Neural crest cell (in vitro differentiated cells): ENCODE measurements around the gene AP3B2. TPM values are rescaled to one million over a fixed set of nuclear protein-coding genes. Genes with fewer than 3 reads are reported as not detected.
A peak's percentile ranks its signal among the peaks of the same experiment; 100 is the strongest.

Source experiments
- DNase-seq: peaks from one replicate; pipeline ENCODE4 v3.0.0; 2021; ENCODE audit warnings: low read depth, mixed read lengths, low spot score
- H3K27ac Mint-ChIP-seq: one replicate; pipeline ENCODE4 v1.8.0; 2021; ENCODE audit warnings: mild to moderate bottlenecking, mixed read lengths; ENCODE audit not compliant: unreplicated experiment
- H3K27me3 Mint-ChIP-seq: 2 replicates; pipeline ENCODE4 v1.8.0; 2021; ENCODE audit warnings: low read depth, mild to moderate bottlenecking, mixed read lengths
- H3K36me3 Mint-ChIP-seq: 2 replicates; pipeline ENCODE4 v1.8.0; 2021; ENCODE audit warnings: low read depth, mild to moderate bottlenecking, mixed read lengths
- H3K4me1 Mint-ChIP-seq: 2 replicates; pipeline ENCODE4 v1.8.0; 2021; ENCODE audit warnings: mixed read lengths
- H3K4me3 Mint-ChIP-seq: one replicate; pipeline ENCODE4 v1.8.0; 2021; ENCODE audit warnings: mild to moderate bottlenecking, mixed read lengths
- H3K9me3 Mint-ChIP-seq: 2 replicates; pipeline ENCODE4 v1.8.0; 2021; ENCODE audit warnings: mixed read lengths
- long read RNA-seq: library from polyadenylated mRNA; unstranded; transcript quantifications from one replicate; pipeline ENCODE4 v2.0.0, GENCODE V29; 2020
- total RNA-seq: library from RNA; stranded (reverse); gene quantifications from 2 replicates; pipeline ENCODE4 v1.2.1, GENCODE V29; 2021
- TF ChIP-seq, protein P1 (sequence below): fragments of 200-600 bp; sonication (generic); conservative IDR thresholded peaks from 2 replicates; pipeline ENCODE4 v1.5.0; 2021; ENCODE audit warnings: antibody characterized with exemption, mild to moderate bottlenecking

Gene AP3B2, protein sequence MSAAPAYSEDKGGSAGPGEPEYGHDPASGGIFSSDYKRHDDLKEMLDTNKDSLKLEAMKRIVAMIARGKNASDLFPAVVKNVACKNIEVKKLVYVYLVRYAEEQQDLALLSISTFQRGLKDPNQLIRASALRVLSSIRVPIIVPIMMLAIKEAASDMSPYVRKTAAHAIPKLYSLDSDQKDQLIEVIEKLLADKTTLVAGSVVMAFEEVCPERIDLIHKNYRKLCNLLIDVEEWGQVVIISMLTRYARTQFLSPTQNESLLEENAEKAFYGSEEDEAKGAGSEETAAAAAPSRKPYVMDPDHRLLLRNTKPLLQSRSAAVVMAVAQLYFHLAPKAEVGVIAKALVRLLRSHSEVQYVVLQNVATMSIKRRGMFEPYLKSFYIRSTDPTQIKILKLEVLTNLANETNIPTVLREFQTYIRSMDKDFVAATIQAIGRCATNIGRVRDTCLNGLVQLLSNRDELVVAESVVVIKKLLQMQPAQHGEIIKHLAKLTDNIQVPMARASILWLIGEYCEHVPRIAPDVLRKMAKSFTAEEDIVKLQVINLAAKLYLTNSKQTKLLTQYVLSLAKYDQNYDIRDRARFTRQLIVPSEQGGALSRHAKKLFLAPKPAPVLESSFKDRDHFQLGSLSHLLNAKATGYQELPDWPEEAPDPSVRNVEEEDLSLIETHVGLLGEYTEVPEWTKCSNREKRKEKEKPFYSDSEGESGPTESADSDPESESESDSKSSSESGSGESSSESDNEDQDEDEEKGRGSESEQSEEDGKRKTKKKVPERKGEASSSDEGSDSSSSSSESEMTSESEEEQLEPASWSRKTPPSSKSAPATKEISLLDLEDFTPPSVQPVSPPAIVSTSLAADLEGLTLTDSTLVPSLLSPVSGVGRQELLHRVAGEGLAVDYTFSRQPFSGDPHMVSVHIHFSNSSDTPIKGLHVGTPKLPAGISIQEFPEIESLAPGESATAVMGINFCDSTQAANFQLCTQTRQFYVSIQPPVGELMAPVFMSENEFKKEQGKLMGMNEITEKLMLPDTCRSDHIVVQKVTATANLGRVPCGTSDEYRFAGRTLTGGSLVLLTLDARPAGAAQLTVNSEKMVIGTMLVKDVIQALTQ
- total RNA-seq = 17.4 and 20.0 TPM in 2 replicates
- long read RNA-seq, partial matches to known transcripts = 2 of 2 reads
- long read RNA-seq, other reads (novel, unspliced or antisense) = 0 of 2 reads

- TF ChIP-seq, protein P1, sequence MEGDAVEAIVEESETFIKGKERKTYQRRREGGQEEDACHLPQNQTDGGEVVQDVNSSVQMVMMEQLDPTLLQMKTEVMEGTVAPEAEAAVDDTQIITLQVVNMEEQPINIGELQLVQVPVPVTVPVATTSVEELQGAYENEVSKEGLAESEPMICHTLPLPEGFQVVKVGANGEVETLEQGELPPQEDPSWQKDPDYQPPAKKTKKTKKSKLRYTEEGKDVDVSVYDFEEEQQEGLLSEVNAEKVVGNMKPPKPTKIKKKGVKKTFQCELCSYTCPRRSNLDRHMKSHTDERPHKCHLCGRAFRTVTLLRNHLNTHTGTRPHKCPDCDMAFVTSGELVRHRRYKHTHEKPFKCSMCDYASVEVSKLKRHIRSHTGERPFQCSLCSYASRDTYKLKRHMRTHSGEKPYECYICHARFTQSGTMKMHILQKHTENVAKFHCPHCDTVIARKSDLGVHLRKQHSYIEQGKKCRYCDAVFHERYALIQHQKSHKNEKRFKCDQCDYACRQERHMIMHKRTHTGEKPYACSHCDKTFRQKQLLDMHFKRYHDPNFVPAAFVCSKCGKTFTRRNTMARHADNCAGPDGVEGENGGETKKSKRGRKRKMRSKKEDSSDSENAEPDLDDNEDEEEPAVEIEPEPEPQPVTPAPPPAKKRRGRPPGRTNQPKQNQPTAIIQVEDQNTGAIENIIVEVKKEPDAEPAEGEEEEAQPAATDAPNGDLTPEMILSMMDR = no peak
- Mint-ChIP-seq H3K9me3 (no peaks in the 10 kb centered on the region), H3K4me3 (peak within 1 kb of the TSS; percentile 88), H3K27me3 (peaks cover 10% of the 10 kb centered on the region), H3K36me3 (no peaks in the 10 kb centered on the region), H3K27ac (no peak within 1 kb of the TSS), H3K4me1 (peaks cover 6% of the 10 kb centered on the region)
- DNase-seq = peak; percentile 62
Observed at GRCh38 chr15:82709421-82710207, at the start of gene AP3B2. AP3B2 (minus strand) TSS chr15:82709875; CDS start chr15:82709706, 169 bp downstream.

DNA sequence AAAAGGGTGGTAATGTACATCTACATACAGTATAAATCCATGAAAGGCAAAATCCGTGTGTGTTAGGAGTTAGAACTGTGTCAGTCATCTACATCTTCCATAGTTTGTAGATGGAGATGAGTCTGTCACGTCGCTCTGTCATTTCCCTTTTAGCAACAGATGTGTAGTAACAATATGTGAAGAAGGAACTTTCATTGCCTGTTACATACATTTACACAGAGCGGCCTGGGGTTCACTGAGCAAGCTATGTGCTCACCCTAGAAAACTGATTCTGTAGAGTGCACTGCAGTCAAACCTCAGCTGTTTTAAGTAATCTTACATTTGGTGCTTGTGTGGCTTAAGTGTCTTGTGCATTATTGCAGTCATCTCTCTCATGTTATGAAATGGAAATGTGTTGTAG is 41.6 kb upstream of the AP3B2 start:
- no peaks in the 10 kb centered on the region for H3K9me3 Mint-ChIP-seq
- DNase-seq = no peak
- H3K36me3 Mint-ChIP-seq = peaks cover 5% of the 10 kb centered on the region
- TF ChIP-seq, protein P1 = no peak
- H3K27ac Mint-ChIP-seq = peak overlapping the region; percentile 97
- no peaks in the 10 kb centered on the region for H3K27me3 Mint-ChIP-seq
- peak overlapping the region; percentile 96 for H3K4me3 Mint-ChIP-seq
- H3K4me1 Mint-ChIP-seq = peaks cover 29% of the 10 kb centered on the region

DNA sequence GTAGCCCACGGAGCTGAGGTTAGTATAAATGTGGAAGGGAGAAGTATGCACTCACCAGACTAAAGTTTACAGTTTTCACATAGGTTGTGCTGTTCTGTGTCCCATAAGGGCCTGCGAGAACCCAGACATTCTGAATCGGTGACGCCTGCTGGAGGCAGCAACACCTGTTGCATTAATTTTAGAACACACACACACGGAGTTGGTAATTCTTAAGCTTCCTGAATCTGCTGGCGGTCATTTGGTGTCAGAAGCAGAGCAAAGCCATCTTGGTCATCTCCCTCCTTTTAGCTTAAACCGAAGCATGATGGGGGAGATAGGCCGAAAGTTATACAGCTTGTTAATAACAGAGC is 41.1 kb upstream of the AP3B2 start:
- no peaks in the 10 kb centered on the region for H3K9me3 Mint-ChIP-seq
- TF ChIP-seq, protein P1 = peak; percentile 34
- no peaks in the 10 kb centered on the region for H3K27me3 Mint-ChIP-seq
- H3K36me3 Mint-ChIP-seq = peaks cover 5% of the 10 kb centered on the region
- peaks cover 29% of the 10 kb centered on the region for H3K4me1 Mint-ChIP-seq
- DNase-seq = no peak
- H3K27ac Mint-ChIP-seq = peak overlapping the region; percentile 97
- peak overlapping the region; percentile 96 for H3K4me3 Mint-ChIP-seq

DNA sequence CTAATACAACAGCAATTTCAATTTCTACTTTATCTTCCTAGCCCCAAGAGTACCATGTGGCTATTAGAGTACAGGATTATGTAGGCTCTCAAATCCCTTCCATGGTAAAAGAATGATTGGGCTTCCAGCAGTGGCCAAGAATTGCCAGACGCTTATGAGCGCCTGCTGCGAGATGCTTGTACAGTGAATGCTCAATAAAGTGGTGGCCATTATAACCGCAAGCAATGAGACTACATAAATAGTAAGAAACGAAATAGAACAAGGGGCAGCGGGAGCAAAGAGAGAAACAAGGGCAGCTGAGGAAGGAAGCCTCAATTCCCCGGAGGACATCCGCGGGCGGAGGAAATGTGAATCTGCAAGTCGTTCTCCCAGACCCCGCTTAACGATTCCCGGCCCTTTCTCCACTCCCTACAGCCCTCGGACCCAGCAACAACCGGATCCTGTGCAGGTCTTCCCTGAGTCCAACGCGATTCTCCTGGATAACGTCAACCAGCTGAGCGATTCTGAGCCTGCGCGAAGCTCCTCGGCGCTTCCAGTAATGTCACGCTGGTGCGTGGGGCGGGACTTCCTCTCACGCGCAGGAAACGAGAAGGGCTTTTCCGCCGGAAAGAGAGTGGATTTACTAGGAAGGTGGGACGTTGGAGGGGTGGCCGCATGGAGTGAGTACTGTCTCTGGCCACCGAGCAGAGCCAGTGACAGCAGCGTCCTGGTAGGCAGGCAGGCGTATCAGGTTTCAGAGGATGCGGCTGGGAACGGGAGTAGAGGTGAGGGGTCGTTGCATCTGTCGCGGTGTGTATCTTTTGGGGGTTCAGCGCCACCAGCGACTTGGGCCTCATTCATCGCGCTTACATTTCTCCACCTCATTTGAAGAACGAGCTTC is 40.5 kb upstream of the AP3B2 start:
- peak overlapping the region; percentile 96 for H3K4me3 Mint-ChIP-seq
- no peaks in the 10 kb centered on the region for H3K9me3 Mint-ChIP-seq
- TF ChIP-seq, protein P1 = no peak
- DNase-seq = peak; percentile 80
- H3K36me3 Mint-ChIP-seq = peaks cover 5% of the 10 kb centered on the region
- H3K27me3 Mint-ChIP-seq = no peaks in the 10 kb centered on the region
- H3K27ac Mint-ChIP-seq = peak overlapping the region; percentile 97
- peaks cover 29% of the 10 kb centered on the region for H3K4me1 Mint-ChIP-seq
